GM12878 (cell line): ENCODE data around the gene SWT1. TPM values are rescaled to one million over a fixed set of nuclear protein-coding genes. Genes with fewer than 3 reads are reported as not detected.

Experiments
- ATAC-seq: fragments of 200-7000 bp; cut with Tn5 transposase; 3 replicates; pipeline ENCODE4 v1.9.1; 2020; ENCODE audit warnings: mild to moderate bottlenecking, moderate library complexity
- BruUV-seq: library from RNA; stranded (reverse); fragments of 400-500 nt; replicated peaks from 2 replicates; lab custom pipeline; 2021; lab: Mats Ljungman, UMichigan
- CTCF ChIA-PET: fragments of 300-600 bp; sonication (Branson Sonifier 250); formaldehyde crosslinking; extraction: SDS; loops from one replicate; lab custom pipeline; 2021; ENCODE audit warnings: inconsistent platforms; lab: Yijun Ruan, JAX
- POLR2A ChIA-PET: fragments of 350-600 bp; formaldehyde crosslinking; extraction: SDS; loops from one replicate; lab custom pipeline; 2021; ENCODE audit warnings: inconsistent platforms; lab: Charles Lee
- RAD21 ChIA-PET: fragments of 300-600 bp; sonication (Branson Sonifier 250); formaldehyde crosslinking; loops from one replicate; lab custom pipeline; 2023; ENCODE audit warnings: antibody characterized with exemption; ENCODE audit not compliant: unreplicated experiment; lab: Charles Lee
- SMC1A ChIA-PET: fragments of 300-600 bp; sonication (Branson Sonifier 250); formaldehyde crosslinking; loops from one replicate; lab custom pipeline; 2023; ENCODE audit not compliant: unreplicated experiment, uncharacterized antibody; lab: Charles Lee
- DNase-seq: peaks from one replicate; pipeline ENCODE4 v3.0.0-alpha.2; 2011; ENCODE audit warnings: low read depth, low spot score
- FAIRE-seq: peaks from 3 replicates; lab custom pipeline; 2011; peaks lifted over from hg19 to GRCh38; lab: Jason Lieb, UNC
- H2AFZ ChIP-seq: 2 replicates; pipeline ENCODE4 v1.6.0; 2011; ENCODE audit warnings: low read depth, low read length, control low read depth; ENCODE audit not compliant: control insufficient read depth
- H3K27ac ChIP-seq: 2 replicates; pipeline ENCODE4 v1.5.1; 2011; ENCODE audit warnings: control low read depth; ENCODE audit not compliant: control insufficient read depth, insufficient read depth
- H3K27me3 ChIP-seq, 2 experiments: replicated peaks in 1 of 2; 2 replicates each; pipeline versions ENCODE4 v1.6.0 to v1.6.1; 2011; ENCODE audit warnings: low read length in 1 of 2; ENCODE audit not compliant: control insufficient read depth in 2 of 2, insufficient read depth in 2 of 2
- H3K36me3 ChIP-seq, 2 experiments: 2 replicates each; pipeline ENCODE4 v1.5.1; 2011; ENCODE audit warnings: low read length in 1 of 2; ENCODE audit not compliant: control insufficient read depth in 2 of 2, insufficient read depth in 2 of 2
- H3K4me1 ChIP-seq: 2 replicates; pipeline ENCODE4 v1.6.1; 2011; ENCODE audit warnings: mild to moderate bottlenecking, low read length, moderate library complexity, mixed read lengths; ENCODE audit not compliant: control insufficient read depth, insufficient read depth
- H3K4me2 ChIP-seq: 2 replicates; pipeline ENCODE4 v1.6.0; 2011; ENCODE audit warnings: control low read depth; ENCODE audit not compliant: control insufficient read depth, insufficient read depth
- H3K4me3 ChIP-seq: fragments of 200-600 bp; sonication (generic); 2 replicates; pipeline ENCODE4 v1.5.1; 2016
- H3K79me2 ChIP-seq: 2 replicates; pipeline ENCODE4 v1.6.0; 2011; ENCODE audit warnings: low read length; ENCODE audit not compliant: control insufficient read depth, insufficient read depth
- H3K9ac ChIP-seq: 2 replicates; pipeline ENCODE4 v1.8.0; 2011; ENCODE audit warnings: low read length, control low read depth, mixed read lengths; ENCODE audit not compliant: control insufficient read depth, insufficient read depth
- H3K9me3 ChIP-seq: replicated peaks from 3 replicates; pipeline ENCODE4 v1.5.1; 2011; ENCODE audit warnings: mild to moderate bottlenecking, low read length; ENCODE audit not compliant: control insufficient read depth, insufficient read depth
- H4K20me1 ChIP-seq: 2 replicates; pipeline ENCODE4 v1.6.0; 2011; ENCODE audit not compliant: control insufficient read depth, insufficient read depth
- ATF2 ChIP-seq: IDR thresholded peaks from 2 replicates; pipeline ENCODE4 v1.6.1; 2012; ENCODE audit warnings: low read length, inconsistent platforms
- GATAD2B ChIP-seq: fragments of 450-650 bp; conservative IDR thresholded peaks from 2 replicates; pipeline ENCODE4 v1.6.1; 2017; ENCODE audit warnings: low read depth, mild to moderate bottlenecking, moderate library complexity
- JUND ChIP-seq: IDR thresholded peaks from 2 replicates; pipeline ENCODE4 v1.6.1; 2012; ENCODE audit warnings: low read depth, mild to moderate bottlenecking, low read length, improper control_type of control experiment, moderate library complexity
- KLF5 ChIP-seq: fragments of 450-650 bp; IDR thresholded peaks from 2 replicates; pipeline ENCODE4 v1.6.1; 2014; ENCODE audit warnings: mild to moderate bottlenecking; ENCODE audit not compliant: partially characterized antibody
- MEF2B ChIP-seq: fragments of 450-650 bp; IDR thresholded peaks from 2 replicates; pipeline ENCODE4 v1.6.1; 2018; ENCODE audit warnings: mild to moderate bottlenecking, moderate library complexity; ENCODE audit not compliant: partially characterized antibody, poor library complexity, severe bottlenecking
- NR2C1 ChIP-seq: fragments of 450-650 bp; IDR thresholded peaks from 2 replicates; pipeline ENCODE4 v1.6.1; 2017; ENCODE audit warnings: antibody characterized with exemption, mild to moderate bottlenecking, moderate library complexity
- RAD51 ChIP-seq: fragments of 450-650 bp; IDR thresholded peaks from 2 replicates; pipeline ENCODE4 v1.6.1; 2016; ENCODE audit warnings: moderate library complexity, mild to moderate bottlenecking, inconsistent platforms
- RELA ChIP-seq: fragments of 450-650 bp; IDR thresholded peaks from 2 replicates; pipeline ENCODE4 v1.8.0; 2014; ENCODE audit warnings: borderline replicate concordance; ENCODE audit not compliant: partially characterized antibody
- TCF7 ChIP-seq: IDR thresholded peaks from 2 replicates; pipeline ENCODE4 v1.6.1; 2014; ENCODE audit warnings: antibody characterized with exemption, borderline replicate concordance
- WRNIP1 ChIP-seq: IDR thresholded peaks from 2 replicates; pipeline ENCODE4 v1.6.1; 2011; ENCODE audit warnings: low read depth, low read length, improper control_type of control experiment, borderline replicate concordance
- ZNF207 ChIP-seq: fragments of 450-650 bp; IDR thresholded peaks from 2 replicates; pipeline ENCODE4 v1.6.1; 2014; ENCODE audit warnings: antibody characterized with exemption, mild to moderate bottlenecking, borderline replicate concordance
- ZNF24 ChIP-seq: fragments of 450-650 bp; IDR thresholded peaks from 2 replicates; pipeline ENCODE4 v1.6.1; 2017; ENCODE audit warnings: antibody characterized with exemption, mild to moderate bottlenecking
- WGBS: methylation state at CpG from one replicate; pipeline ENCODE4 v1.1.6; 2016; ENCODE audit warnings: low lambda C conversion rate; ENCODE audit not compliant: insufficient replicate concordance, insufficient coverage; ENCODE audit errors: missing lambda C conversion rate; 5-methylcytosine and 5-hydroxymethylcytosine counted together
- in situ Hi-C: fragments of 300-500 bp; cut with MboI; formaldehyde crosslinking; loops from 9 replicates; pipeline ENCODE4 v1.14.3; 2018; ENCODE audit warnings: mixed read lengths
- intact Hi-C: fragments of 100-400 bp; cut with micrococcal nuclease; formaldehyde crosslinking; loops from one replicate; pipeline ENCODE4 v1.14.2; 2022; ENCODE audit not compliant: unreplicated experiment
- polyA plus RNA-seq, 11 experiments: library from polyadenylated mRNA; depleted of rRNA in 4 of 11; unstranded in 6 of 11; stranded (reverse) in 5 of 11; fragments of >200 nt; fragmentation: Nextera tagmentation in 4 of 11; fragmentation: Illumina TruSeq in 1 of 11; extraction: Ambion mirVana in 4 of 11; extraction: Trizol in 1 of 11; gene quantifications; 1 replicate in 1 of 11; 2 replicates in 10 of 11; pipeline versions ENCODE4 v1.2.1 to v1.2.3, GENCODE V29; 2011 to 2016; ENCODE audit warnings: inconsistent platforms in 2 of 11, missing spikeins in 2 of 11, low read depth in 1 of 11
- total RNA-seq, 4 experiments: library from RNA; depleted of rRNA in 3 of 4; stranded (reverse); fragments of >200 nt in 3 of 4; fragmentation: Illumina TruSeq in 1 of 4; extraction: Trizol in 1 of 4; gene quantifications; 2 replicates each; pipeline versions ENCODE4 v1.2.1 to v1.2.3, GENCODE V29; 2013 to 2021

The SWT1 gene
- total and polyA plus RNA-seq, 10 of the 15 experiments (the other 5 are each of a cell fraction or from before 2014, with no cell fraction given): 1.0 to 4.2 (median 2.6) TPM

GRCh38 chr1:185322636-185323035, 165.7 kb downstream of the SWT1 start:
- H3K27me3 ChIP-seq: no peaks in the 10 kb centered on the region
- DNase-seq (no peak), ATAC-seq (no peak), FAIRE-seq (no peak)
- CTCF ChIA-PET: interaction anchor here (0.6 kb wide), 1 partner anchor 15 kb away, joined by 4 read pairs; no protein-coding TSS in a partner anchor
- H4K20me1 ChIP-seq: no peaks in the 10 kb centered on the region
- H3K79me2 ChIP-seq: peaks cover 1% of the 10 kb centered on the region
- H3K27ac ChIP-seq: no peak overlapping the region
- H3K36me3 ChIP-seq: no peaks in the 10 kb centered on the region
- no TSS peak for BruUV-seq
- POLR2A ChIA-PET: interaction anchor here (2.8 kb wide), 1 partner anchor 15 kb away, joined by 15 read pairs; no protein-coding TSS in a partner anchor
- no peak overlapping the region for H3K9ac ChIP-seq
- in situ Hi-C loops: loop anchor here (25.0 kb wide), 1 partner anchor 1040 kb away; no protein-coding TSS in a partner anchor
- no peak overlapping the region for H2AFZ ChIP-seq
- no peak overlapping the region for H3K4me3 ChIP-seq
- intact Hi-C loops: no loop called here
- 94% methylated on average over 2 of the region's 2 CpGs for WGBS
- H3K9me3 ChIP-seq: no peaks in the 10 kb centered on the region; the same call in 2 of the 3 replicates
- RAD21 ChIA-PET: no interaction called here
- SMC1A ChIA-PET: interaction anchor here (0.8 to 1.5 kb wide), 2 partner anchors 9 to 273 kb away, joined by 4 read pairs; no protein-coding TSS in a partner anchor
- H3K4me2 ChIP-seq: no peak overlapping the region
- no peaks in the 10 kb centered on the region; the same call in 1 of the 2 replicates for H3K4me1 ChIP-seq
- no peak for TF ChIP-seq JUND
- TF ChIP-seq RAD51: no peak
- TF ChIP-seq TCF7: no peak
- no peak for TF ChIP-seq WRNIP1
- TF ChIP-seq RELA: no peak
- TF ChIP-seq ZNF207: no peak
- TF ChIP-seq MEF2B: no peak
- no peak for TF ChIP-seq ATF2
- TF ChIP-seq ZNF24: no peak
- no peak for TF ChIP-seq KLF5
- no peak for TF ChIP-seq NR2C1
- TF ChIP-seq GATAD2B: no peak
- TF ChIP-seq, all 136 proteins: peak for 0
